CD14-positive monocyte (primary cell): ENCODE measurements around the gene HS1BP3. TPM values are rescaled to one million over a fixed set of nuclear protein-coding genes. Genes with fewer than 3 reads are reported as not detected.

ENCODE experiments used
- DNase-seq, 3 donors: peaks; one replicate each; pipeline ENCODE4 v3.0.0-alpha.2; 2011 to 2022
- H2AFZ ChIP-seq: 2 replicates; pipeline ENCODE4 v1.6.0; 2012; ENCODE audit warnings: mild to moderate bottlenecking, low read depth, low read length, inconsistent platforms; ENCODE audit not compliant: insufficient read depth, poor library complexity, severe bottlenecking
- H3K27ac ChIP-seq, 2 donors: 1 replicate in 1 of 2; 2 replicates in 1 of 2; pipeline ENCODE4 v1.5.1; 2012 to 2013; ENCODE audit warnings: low read length in 2 of 2, control low read depth in 1 of 2, inconsistent platforms in 1 of 2, low read depth in 1 of 2, mild to moderate bottlenecking in 1 of 2
- H3K27me3 ChIP-seq, 2 donors: one replicate each; pipeline versions ENCODE4 v1.6.0 to v1.6.1; 2011 to 2013; ENCODE audit warnings: low read length in 2 of 2; ENCODE audit not compliant: control insufficient read depth in 2 of 2, insufficient read depth in 2 of 2
- H3K36me3 ChIP-seq, 2 donors: replicated peaks in 1 of 2; 1 replicate in 1 of 2; 2 replicates in 1 of 2; pipeline versions ENCODE4 v1.5.1 to v1.6.1; 2012 to 2013; ENCODE audit warnings: low read length in 2 of 2, control low read depth in 1 of 2, inconsistent platforms in 1 of 2, mild to moderate bottlenecking in 1 of 2; ENCODE audit not compliant: insufficient read depth in 2 of 2, control insufficient read depth in 1 of 2
- H3K4me1 ChIP-seq, 2 donors: 1 replicate in 1 of 2; 2 replicates in 1 of 2; pipeline versions ENCODE4 v1.5.1 to v1.6.1; 2012 to 2013; ENCODE audit warnings: low read length in 2 of 2, control low read depth in 1 of 2, inconsistent platforms in 1 of 2, mild to moderate bottlenecking in 1 of 2, moderate library complexity in 1 of 2; ENCODE audit not compliant: insufficient read depth in 2 of 2, control insufficient read depth in 1 of 2
- H3K4me2 ChIP-seq: replicated peaks from 2 replicates; pipeline ENCODE3; 2012; ENCODE audit warnings: low read length, moderate library complexity, mild to moderate bottlenecking; ENCODE audit not compliant: poor library complexity, severe bottlenecking; ENCODE audit errors: extremely low read depth
- H3K4me3 ChIP-seq, 3 experiments: fragments of 200-600 bp in 1 of 3; sonication (generic) in 1 of 3; replicated peaks in 1 of 3; 1 replicate in 2 of 3; 2 replicates in 1 of 3; pipeline ENCODE4 v1.5.1; 2011 to 2013; ENCODE audit warnings: low read length in 3 of 3, mild to moderate bottlenecking in 3 of 3, control low read depth in 2 of 3, low read depth in 2 of 3, inconsistent platforms in 1 of 3, moderate library complexity in 1 of 3
- H3K79me2 ChIP-seq: 2 replicates; pipeline ENCODE4 v1.6.0; 2012; ENCODE audit warnings: mild to moderate bottlenecking, control low read depth, inconsistent platforms, low read length, moderate library complexity; ENCODE audit not compliant: insufficient read depth
- H3K9ac ChIP-seq: 2 replicates; pipeline ENCODE4 v1.6.0; 2017; ENCODE audit warnings: low read length, mild to moderate bottlenecking; ENCODE audit not compliant: insufficient read depth, poor library complexity, severe bottlenecking
- H3K9me3 ChIP-seq, 2 donors: replicated peaks in 1 of 2; 1 replicate in 1 of 2; 2 replicates in 1 of 2; pipeline versions ENCODE4 v1.5.1 to v1.6.1; 2012 to 2013; ENCODE audit warnings: low read length in 2 of 2, control low read depth in 1 of 2; ENCODE audit not compliant: control insufficient read depth in 1 of 2, insufficient read depth in 1 of 2
- H4K20me1 ChIP-seq: 2 replicates; pipeline ENCODE4 v1.6.0; 2012; ENCODE audit warnings: mild to moderate bottlenecking, low read length, control low read depth, moderate library complexity; ENCODE audit not compliant: insufficient read depth
- H3K27ac Mint-ChIP-seq, 7 donors: one replicate each; pipeline ENCODE4 v1.8.0; 2020; ENCODE audit warnings: mild to moderate bottlenecking in 7 of 7, mixed read lengths in 7 of 7, moderate library complexity in 6 of 7, inconsistent platforms in 2 of 7
- H3K27me3 Mint-ChIP-seq, 3 donors: one replicate each; pipeline ENCODE4 v1.8.0; 2021 to 2022; ENCODE audit warnings: low read depth in 3 of 3, mild to moderate bottlenecking in 3 of 3, mixed read lengths in 3 of 3, moderate library complexity in 3 of 3, inconsistent platforms in 1 of 3
- H3K36me3 Mint-ChIP-seq, 2 donors: one replicate each; pipeline ENCODE4 v1.8.0; 2020; ENCODE audit warnings: mixed read lengths in 2 of 2, inconsistent platforms in 1 of 2, mild to moderate bottlenecking in 1 of 2
- H3K4me1 Mint-ChIP-seq: one replicate; pipeline ENCODE4 v1.8.0; 2020; ENCODE audit warnings: mild to moderate bottlenecking, mixed read lengths
- H3K4me3 Mint-ChIP-seq, 2 donors: one replicate each; pipeline ENCODE4 v1.8.0; 2020; ENCODE audit warnings: mild to moderate bottlenecking in 2 of 2, mixed read lengths in 2 of 2, moderate library complexity in 1 of 2
- H3K9me3 Mint-ChIP-seq, 7 donors: one replicate each; pipeline ENCODE4 v1.8.0; 2020 to 2022; ENCODE audit warnings: mixed read lengths in 7 of 7, mild to moderate bottlenecking in 6 of 7, moderate library complexity in 6 of 7, inconsistent platforms in 2 of 7
- CTCF ChIP-seq: fragments of 200-600 bp; IDR thresholded peaks from one replicate; pipeline ENCODE4 v1.8.0; 2022; ENCODE audit warnings: antibody characterized with exemption, mild to moderate bottlenecking
- WGBS: methylation state at CpG from one replicate; pipeline ENCODE4 v1.1.5; 2013; ENCODE audit warnings: missing lambda C conversion rate; ENCODE audit not compliant: insufficient coverage; 5-methylcytosine and 5-hydroxymethylcytosine counted together
- intact Hi-C, 2 donors: fragments of 100-400 bp; cut with micrococcal nuclease; formaldehyde crosslinking; loops; one replicate each; pipeline versions ENCODE4 v1.15.0 to v1.15.1; 2023
- polyA plus RNA-seq, 3 donors: library from polyadenylated mRNA; depleted of rRNA in 1 of 3; unstranded in 2 of 3; stranded (reverse) in 1 of 3; fragments of 300-500 nt in 2 of 3; fragments of >200 nt in 1 of 3; fragmentation: Illumina TruSeq in 2 of 3; gene quantifications; 1 replicate in 2 of 3; 2 replicates in 1 of 3; pipeline ENCODE4 v1.2.3, GENCODE V29; 2012 to 2021

Gene HS1BP3
- polyA plus RNA-seq, 3 donors, result 45.1 to 48.9 (median 45.4) TPM

- WGBS, result under 1% methylated on average over 62 of the region's 62 CpGs
- DNase-seq, result no peak
- H3K27me3 ChIP-seq, result peaks cover 58 to 87% of the 10 kb centered on the region in 2 donors
- no peak overlapping the region for H3K27ac ChIP-seq
- Mint-ChIP-seq H3K4me1 (peaks cover 30% of the 10 kb centered on the region), H3K36me3 (peaks cover 0 to 8% of the 10 kb centered on the region in 2 donors), H3K27ac (no peak overlapping the region), H3K9me3 (peaks cover 2 to 26% (median 12%) of the 10 kb centered on the region in 7 donors), H3K4me3 (peak overlapping the region in 1 of 2 donors; percentile 70), H3K27me3 (peaks cover 90 to 95% (median 92%) of the 10 kb centered on the region in 3 donors)
- H2AFZ ChIP-seq, result no peak overlapping the region
- H3K4me2 ChIP-seq, result peak overlapping the region; percentile 68
- peak; percentile 1 for TF ChIP-seq CTCF
- H3K9ac ChIP-seq, result no peak overlapping the region
- no peaks in the 10 kb centered on the region for H4K20me1 ChIP-seq
- H3K4me3 ChIP-seq, result peak overlapping the region in 1 of 3 experiments; percentile 28
- peaks cover 10 to 20% of the 10 kb centered on the region in 2 donors for H3K4me1 ChIP-seq
- no peaks in the 10 kb centered on the region for H3K79me2 ChIP-seq
- H3K9me3 ChIP-seq, result peaks cover 2 to 31% of the 10 kb centered on the region in 2 donors
- no peaks in the 10 kb centered on the region for H3K36me3 ChIP-seq
- intact Hi-C loops, result loop anchor here in 1 of 2 donors (10.0 kb wide), 1 partner anchor 1312 kb away; the partner anchor contains the start of gene OSR1
These were observed 16.2 kb upstream of the HS1BP3 start for GRCh38 chr2:20667151-20667530.

- no peak within 1 kb of the TSS for H3K9ac ChIP-seq
- peaks cover 0 to 8% of the 10 kb centered on the region in 2 donors for H3K36me3 Mint-ChIP-seq
These were observed 15.6 kb upstream of the HS1BP3 start, which contains the start of gene GDF7 for GRCh38 chr2:20666304-20667150. Gene GDF7, plus strand, starts transcription at chr2:20667144. Its CDS starts 96 bp downstream, at chr2:20667240.

More at GRCh38 chr2:20666304-20667150, 15.6 kb upstream of the HS1BP3 start, which contains the start of gene GDF7:
- peak; percentile 20 for TF ChIP-seq CTCF
- DNase-seq, result no peak
- Histone ChIP-seq H3K9me3 (peaks cover 2 to 31% of the 10 kb centered on the region in 2 donors), H2AFZ (peak within 1 kb of the TSS; percentile 71), H4K20me1 (no peaks in the 10 kb centered on the region), H3K36me3 (no peaks in the 10 kb centered on the region), H3K4me2 (peak within 1 kb of the TSS; percentile 68), H3K27ac (no peak within 1 kb of the TSS), H3K79me2 (no peaks in the 10 kb centered on the region), H3K4me1 (peaks cover 10 to 20% of the 10 kb centered on the region in 2 donors), H3K27me3 (peaks cover 58 to 88% of the 10 kb centered on the region in 2 donors), H3K4me3 (peak within 1 kb of the TSS in 2 of 3 experiments; percentile 8 to 61)
- Mint-ChIP-seq H3K27ac (no peak within 1 kb of the TSS), H3K9me3 (peaks cover 2 to 22% (median 10%) of the 10 kb centered on the region in 7 donors), H3K4me3 (peak within 1 kb of the TSS; percentile 54 to 88), H3K27me3 (peaks cover 88 to 95% (median 90%) of the 10 kb centered on the region in 3 donors), H3K4me1 (peaks cover 24% of the 10 kb centered on the region)
- intact Hi-C loops, result loop anchor here in 1 of 2 donors (10.0 kb wide), 1 partner anchor 1312 kb away; the partner anchor contains the start of gene OSR1
- WGBS, result under 1% methylated on average over 61 of the region's 86 CpGs
